Vagina (tissue), 2 donors: ENCODE measurements around the gene KIF19. TPM values are rescaled to one million over a fixed set of nuclear protein-coding genes. Genes with fewer than 3 reads are reported as not detected.

ENCODE experiments used
- DNase-seq, 2 donors: peaks; one replicate each; pipeline ENCODE4 v3.0.0-alpha.2; 2017; ENCODE audit errors: extremely low spot score in 2 of 2
- H3K27ac ChIP-seq: fragments of 200-600 bp; sonication (generic); one replicate; pipeline ENCODE4 v1.5.1; 2019
- H3K27me3 ChIP-seq: fragments of 200-600 bp; sonication (generic); one replicate; pipeline ENCODE4 v1.5.1; 2019
- H3K36me3 ChIP-seq, 2 donors: fragments of 200-600 bp; sonication (generic); one replicate each; pipeline ENCODE4 v1.5.1; 2017 to 2019
- H3K4me1 ChIP-seq: fragments of 200-600 bp; sonication (generic); one replicate; pipeline ENCODE4 v1.5.1; 2019
- H3K4me3 ChIP-seq, 2 donors: fragments of 200-600 bp; sonication (generic); 1 replicate in 1 of 2; 2 replicates in 1 of 2; pipeline ENCODE4 v1.5.1; 2016 to 2019
- H3K9me3 ChIP-seq: fragments of 200-600 bp; sonication (generic); one replicate; pipeline ENCODE4 v1.5.1; 2019
- CTCF ChIP-seq, 3 experiments: fragments of 450-650 bp in 2 of 3; fragments of 200-600 bp in 1 of 3; sonication (generic) in 1 of 3; IDR thresholded peaks; one replicate each; pipeline ENCODE4 v1.5.1; 2017 to 2019; ENCODE audit warnings: antibody characterized with exemption in 3 of 3, mild to moderate bottlenecking in 2 of 3, moderate library complexity in 2 of 3
- POLR2A ChIP-seq, 2 donors: fragments of 450-650 bp; IDR thresholded peaks; one replicate each; pipeline ENCODE4 v1.6.1; 2017; ENCODE audit warnings: antibody characterized with exemption in 2 of 2, mild to moderate bottlenecking in 2 of 2, moderate library complexity in 2 of 2
- POLR2AphosphoS5 ChIP-seq, 2 donors: sonication (generic); formaldehyde crosslinking; IDR thresholded peaks; one replicate each; pipeline ENCODE4 v1.9.0; 2017; ENCODE audit warnings: antibody characterized with exemption in 2 of 2, mild to moderate bottlenecking in 2 of 2, low read depth in 1 of 2; ENCODE audit not compliant: insufficient read depth in 1 of 2
- intact Hi-C: fragments of 100-400 bp; cut with DNase I; formaldehyde crosslinking; loops from one replicate; pipeline ENCODE4 v1.15.1; 2023
- total RNA-seq: library from RNA; depleted of rRNA; stranded (reverse); fragments of >200 nt; gene quantifications from one replicate; pipeline ENCODE4 v1.2.3, GENCODE V29; 2016

KIF19 gene
- total RNA-seq, 1 donor from 2014 or later, result 5.6 TPM

- H3K27me3 ChIP-seq, result no peaks in the 10 kb centered on the region
- H3K36me3 ChIP-seq, result no peaks in the 10 kb centered on the region
- intact Hi-C loops, result no loop called here
- H3K4me1 ChIP-seq, result no peaks in the 10 kb centered on the region
- no peak for DNase-seq
- no peak overlapping the region for H3K4me3 ChIP-seq
- no peak overlapping the region for H3K27ac ChIP-seq
- H3K9me3 ChIP-seq, result no peaks in the 10 kb centered on the region
- TF ChIP-seq POLR2A (IDR thresholded peaks at IDR 0.05), result no peak
- TF ChIP-seq CTCF (IDR thresholded peaks at IDR 0.05), result no peak
- TF ChIP-seq POLR2AphosphoS5 (IDR thresholded peaks at IDR 0.05; ENCODE audit: insufficient read depth in 1 of 2, low read depth in 1 of 2), result no peak
Measured at GRCh38 chr17:74298778-74299177, 27.2 kb upstream of the KIF19 start.

DNA sequence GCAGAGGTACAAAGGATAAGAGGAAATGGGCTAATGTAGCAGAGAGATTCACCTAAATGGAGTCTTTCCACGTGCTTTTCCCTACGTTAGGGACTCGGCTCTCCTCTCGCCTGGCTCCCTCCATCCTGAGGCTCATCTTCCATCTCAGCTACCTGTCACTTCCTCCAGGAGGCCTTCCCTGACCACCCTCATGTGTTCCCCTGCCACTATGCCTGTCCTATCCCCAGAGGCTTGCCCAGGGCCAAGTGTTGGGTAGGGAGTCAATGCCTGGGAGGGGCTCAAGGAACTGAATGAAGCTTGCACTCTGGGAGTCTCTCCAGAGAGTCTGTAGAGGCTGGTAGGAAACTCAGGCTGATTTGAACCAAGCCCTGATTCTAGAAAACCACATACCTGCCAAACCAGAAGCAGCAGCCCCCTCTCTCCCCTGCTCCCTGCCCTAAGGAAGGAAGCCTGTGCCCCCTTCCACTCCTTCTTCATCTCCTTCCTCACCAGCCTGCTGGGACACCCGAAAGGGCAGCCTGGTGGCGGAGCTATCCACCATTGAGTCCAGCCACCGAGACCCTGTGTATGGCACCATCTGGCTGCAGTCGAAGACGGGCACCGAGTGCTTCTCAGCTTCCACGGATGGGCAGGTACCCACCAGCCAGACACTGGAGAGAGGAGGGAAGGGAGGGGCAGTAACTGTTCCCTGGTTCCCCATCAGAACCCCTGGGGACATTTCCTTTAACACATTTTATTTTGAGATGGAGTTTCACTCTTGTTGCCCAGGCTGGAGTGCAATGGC, 26.6 kb upstream of the KIF19 start:
- Histone ChIP-seq H3K27me3 (no peaks in the 10 kb centered on the region), H3K4me3 (no peak overlapping the region), H3K4me1 (no peaks in the 10 kb centered on the region), H3K9me3 (no peaks in the 10 kb centered on the region), H3K36me3 (no peaks in the 10 kb centered on the region), H3K27ac (no peak overlapping the region)
- DNase-seq, result no peak
- intact Hi-C loops, result loop anchor here (10.0 kb wide), 1 partner anchor 65 kb away; the partner anchor contains the start of genes BTBD17 and GPR142
- TF ChIP-seq POLR2A (IDR thresholded peaks at IDR 0.05), result no peak
- TF ChIP-seq CTCF (IDR thresholded peaks at IDR 0.05), result no peak
- no peak for TF ChIP-seq POLR2AphosphoS5 (IDR thresholded peaks at IDR 0.05; ENCODE audit: insufficient read depth in 1 of 2, low read depth in 1 of 2)

DNA sequence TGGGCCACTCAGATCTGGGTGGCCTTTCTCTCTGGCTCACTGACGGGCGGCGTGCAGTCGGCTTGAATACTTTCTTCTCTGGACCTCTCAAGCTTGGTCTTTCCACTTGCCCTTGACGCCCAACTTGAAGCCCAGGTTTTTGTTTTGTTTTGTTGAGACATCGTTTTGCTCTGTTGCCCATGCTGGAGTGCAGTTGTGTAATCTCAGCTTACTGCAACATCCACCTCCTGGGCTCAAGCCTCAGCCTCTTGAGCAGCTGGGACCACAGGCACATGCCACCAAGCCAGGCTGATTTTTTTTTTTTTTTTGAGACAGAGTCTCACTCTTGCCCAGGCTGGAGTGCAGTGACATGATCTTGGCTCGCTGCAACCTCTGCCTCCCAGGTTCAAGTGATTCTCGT, 22.7 kb upstream of the KIF19 start:
- TF ChIP-seq POLR2A (IDR thresholded peaks at IDR 0.05), result no peak
- no peak for TF ChIP-seq CTCF (IDR thresholded peaks at IDR 0.05)
- TF ChIP-seq POLR2AphosphoS5 (IDR thresholded peaks at IDR 0.05; ENCODE audit: insufficient read depth in 1 of 2, low read depth in 1 of 2), result no peak
- intact Hi-C loops, result loop anchor here (10.0 kb wide), 1 partner anchor 61 kb away; the partner anchor contains the start of genes BTBD17 and GPR142

GRCh38 chr17:74304184-74304583, 21.8 kb upstream of the KIF19 start:
- H3K27ac ChIP-seq, result no peak overlapping the region
- TF ChIP-seq POLR2A (IDR thresholded peaks at IDR 0.05), result no peak
- TF ChIP-seq POLR2AphosphoS5 (IDR thresholded peaks at IDR 0.05; ENCODE audit: insufficient read depth in 1 of 2, low read depth in 1 of 2), result no peak
- no peak for TF ChIP-seq CTCF (IDR thresholded peaks at IDR 0.05)
- no peaks in the 10 kb centered on the region for H3K27me3 ChIP-seq
- H3K9me3 ChIP-seq, result no peaks in the 10 kb centered on the region
- no peaks in the 10 kb centered on the region for H3K36me3 ChIP-seq
- no peak for DNase-seq
- H3K4me1 ChIP-seq, result no peaks in the 10 kb centered on the region
- H3K4me3 ChIP-seq, result no peak overlapping the region
- intact Hi-C loops, result loop anchor here (10.0 kb wide), 1 partner anchor 61 kb away; the partner anchor contains the start of genes BTBD17 and GPR142

More for the DNA sequence above, 22.7 kb upstream of the KIF19 start:
- H3K9me3 ChIP-seq, result no peaks in the 10 kb centered on the region
- H3K27ac ChIP-seq, result no peak overlapping the region
- DNase-seq, result no peak
- no peaks in the 10 kb centered on the region for H3K4me1 ChIP-seq
- no peaks in the 10 kb centered on the region for H3K36me3 ChIP-seq
- H3K27me3 ChIP-seq, result no peaks in the 10 kb centered on the region
- H3K4me3 ChIP-seq, result no peak overlapping the region
